Mucosa of descending colon (tissue), 3 donors: Measurements from ENCODE around the gene SERPINB5. TPM values are rescaled to one million over a fixed set of nuclear protein-coding genes. Genes with fewer than 3 reads are reported as not detected.

Experiments used
- ATAC-seq: fragments of 200-7000 bp; cut with Tn5 transposase; one replicate; pipeline ENCODE4 v1.9.1; 2020; ENCODE audit warnings: mild to moderate bottlenecking, moderate library complexity
- DNase-seq, 3 donors: peaks; one replicate each; pipeline ENCODE4 v3.0.0-alpha.2; 2020
- H3K36me3 ChIP-seq: fragments of 200-600 bp; one replicate; pipeline ENCODE4 v1.8.0; 2021; ENCODE audit warnings: low read depth, mild to moderate bottlenecking
- H3K4me1 ChIP-seq: fragments of 200-600 bp; one replicate; pipeline ENCODE4 v1.8.0; 2021; ENCODE audit warnings: low read depth, mild to moderate bottlenecking
- H3K4me3 ChIP-seq: fragments of 200-600 bp; one replicate; pipeline ENCODE4 v1.8.0; 2021; ENCODE audit warnings: mild to moderate bottlenecking
- H3K9me3 ChIP-seq: fragments of 200-600 bp; one replicate; pipeline ENCODE4 v1.8.0; 2021; ENCODE audit warnings: mild to moderate bottlenecking
- intact Hi-C, 2 donors: fragments of 100-400 bp; cut with DNase I in 1 of 2; cut with micrococcal nuclease in 1 of 2; formaldehyde crosslinking; loops; one replicate each; pipeline versions ENCODE4 v1.11.0 to v1.11.1; 2022; cut with DNase I, micrococcal nuclease
- total RNA-seq, 3 donors: library from RNA; stranded (reverse); fragmentation: NEBNext Ultra II Directional in 2 of 3; extraction: Animal tissue kit (Norgen Biotek cat#: 25700) in 2 of 3; gene quantifications; one replicate each; pipeline versions ENCODE4 v1.2.1 to v1.2.4, GENCODE V29; 2021 to 2023
- TF ChIP-seq, protein P1 (sequence below): fragments of 200-600 bp; IDR thresholded peaks from one replicate; pipeline ENCODE4 v1.8.0; 2022; ENCODE audit warnings: antibody characterized with exemption, mild to moderate bottlenecking
- donor health status: DM: no; HTN: no; CAD: no; lungs with moderate emphysema.
- donor health status: DM: no; HTN: no; CAD: no.
- donor health status: DM: no; HTN: yes; CAD: no.

The SERPINB5 gene
- total RNA-seq, 3 donors from 2014 or later, result 0.63 to 2.6 (median 2.3) TPM

DNA sequence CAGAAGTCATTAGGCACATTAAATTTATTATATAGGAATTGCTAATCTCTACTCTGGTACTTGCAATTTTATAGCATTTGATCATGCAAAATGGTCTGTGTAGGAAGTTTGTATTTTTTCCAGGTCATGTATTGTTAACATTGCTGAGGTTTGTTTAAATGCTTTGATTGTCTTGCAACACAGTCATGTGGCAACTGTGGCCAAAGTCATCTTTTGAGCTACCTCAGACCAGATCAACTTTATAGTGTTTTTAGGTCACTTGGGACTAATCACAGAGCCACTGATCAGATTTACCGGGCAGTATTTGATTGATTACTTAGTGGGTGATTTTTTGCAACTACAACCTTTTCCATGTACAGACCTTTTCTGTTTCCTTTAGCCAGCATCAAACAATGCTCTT, 3.7 kb downstream of the SERPINB5 start:
- TF ChIP-seq, protein P1, sequence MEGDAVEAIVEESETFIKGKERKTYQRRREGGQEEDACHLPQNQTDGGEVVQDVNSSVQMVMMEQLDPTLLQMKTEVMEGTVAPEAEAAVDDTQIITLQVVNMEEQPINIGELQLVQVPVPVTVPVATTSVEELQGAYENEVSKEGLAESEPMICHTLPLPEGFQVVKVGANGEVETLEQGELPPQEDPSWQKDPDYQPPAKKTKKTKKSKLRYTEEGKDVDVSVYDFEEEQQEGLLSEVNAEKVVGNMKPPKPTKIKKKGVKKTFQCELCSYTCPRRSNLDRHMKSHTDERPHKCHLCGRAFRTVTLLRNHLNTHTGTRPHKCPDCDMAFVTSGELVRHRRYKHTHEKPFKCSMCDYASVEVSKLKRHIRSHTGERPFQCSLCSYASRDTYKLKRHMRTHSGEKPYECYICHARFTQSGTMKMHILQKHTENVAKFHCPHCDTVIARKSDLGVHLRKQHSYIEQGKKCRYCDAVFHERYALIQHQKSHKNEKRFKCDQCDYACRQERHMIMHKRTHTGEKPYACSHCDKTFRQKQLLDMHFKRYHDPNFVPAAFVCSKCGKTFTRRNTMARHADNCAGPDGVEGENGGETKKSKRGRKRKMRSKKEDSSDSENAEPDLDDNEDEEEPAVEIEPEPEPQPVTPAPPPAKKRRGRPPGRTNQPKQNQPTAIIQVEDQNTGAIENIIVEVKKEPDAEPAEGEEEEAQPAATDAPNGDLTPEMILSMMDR, result no peak
- Histone ChIP-seq H3K4me1 (no peaks in the 10 kb centered on the region), H3K4me3 (no peak overlapping the region), H3K36me3 (no peaks in the 10 kb centered on the region), H3K9me3 (no peaks in the 10 kb centered on the region)
- DNase-seq (no peak), ATAC-seq (no peak)
- intact Hi-C loops, result no loop called here

DNA sequence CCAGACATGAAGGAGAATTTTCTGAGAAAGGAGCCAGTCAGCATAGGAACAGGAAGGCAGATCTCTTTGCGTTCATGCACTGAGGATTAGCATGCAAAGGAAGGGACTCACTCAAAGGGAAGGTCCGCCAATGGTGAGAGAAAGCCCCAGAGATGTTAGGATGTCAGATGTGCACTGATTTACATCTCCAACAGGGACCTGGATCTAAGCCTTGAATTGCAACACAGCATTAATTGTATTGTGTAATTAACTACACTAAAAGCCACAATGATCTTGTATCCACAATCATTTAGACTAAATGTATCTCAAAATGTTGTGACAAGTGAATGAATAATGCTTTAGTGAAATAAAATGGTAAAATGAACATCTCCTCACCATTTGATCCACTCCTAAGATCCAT, 4.2 kb downstream of the SERPINB5 start:
- intact Hi-C loops, result no loop called here
- Histone ChIP-seq H3K4me3 (no peak overlapping the region), H3K36me3 (no peaks in the 10 kb centered on the region), H3K4me1 (no peaks in the 10 kb centered on the region), H3K9me3 (no peaks in the 10 kb centered on the region)
- DNase-seq, result no peak
- TF ChIP-seq, protein P1, result no peak
- no peak for ATAC-seq

DNA sequence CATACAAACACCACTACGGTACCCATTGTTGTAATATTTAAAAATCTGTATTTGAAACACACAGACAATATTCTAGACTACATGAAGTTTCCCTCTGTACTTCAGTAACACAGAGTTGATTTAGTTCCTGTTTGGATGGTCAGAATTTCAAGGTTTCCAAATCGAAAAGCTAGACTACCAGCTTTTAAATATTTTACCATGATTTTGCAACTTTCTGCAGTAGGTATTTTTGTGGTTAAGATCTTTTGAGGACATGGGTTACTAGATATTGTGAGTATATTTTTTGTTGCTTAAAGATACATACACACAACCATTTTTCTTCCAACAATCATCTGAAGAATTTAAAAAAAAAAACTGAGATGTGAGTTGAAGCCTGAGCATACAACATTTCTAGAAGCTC, 10.9 kb downstream of the SERPINB5 start:
- ATAC-seq (no peak), DNase-seq (no peak)
- intact Hi-C loops, result no loop called here
- TF ChIP-seq, protein P1, result no peak
- no peaks in the 10 kb centered on the region for H3K36me3 ChIP-seq
- H3K9me3 ChIP-seq, result no peaks in the 10 kb centered on the region
- no peaks in the 10 kb centered on the region for H3K4me1 ChIP-seq
- H3K4me3 ChIP-seq, result no peak overlapping the region

DNA sequence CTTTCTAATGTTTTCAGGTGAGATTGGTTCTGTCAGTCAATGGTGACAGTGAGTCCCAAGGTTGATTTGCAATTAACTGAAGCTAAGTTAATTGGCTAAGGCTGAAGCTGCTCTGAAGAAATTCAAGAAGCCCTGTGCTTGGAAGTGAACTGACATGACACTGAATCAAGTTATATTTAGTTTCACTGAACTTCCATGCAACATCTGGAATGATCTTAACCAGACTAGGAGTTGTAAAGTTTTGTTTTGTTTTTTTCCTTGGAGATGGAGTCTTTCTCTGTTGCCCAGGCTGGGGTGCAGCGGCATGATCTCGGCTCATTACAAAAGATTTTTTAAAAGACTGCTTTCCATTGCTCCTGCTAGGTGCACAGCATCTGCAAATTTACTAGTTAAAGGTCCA, 11.4 kb downstream of the SERPINB5 start:
- no peak for DNase-seq
- intact Hi-C loops, result no loop called here

DNA sequence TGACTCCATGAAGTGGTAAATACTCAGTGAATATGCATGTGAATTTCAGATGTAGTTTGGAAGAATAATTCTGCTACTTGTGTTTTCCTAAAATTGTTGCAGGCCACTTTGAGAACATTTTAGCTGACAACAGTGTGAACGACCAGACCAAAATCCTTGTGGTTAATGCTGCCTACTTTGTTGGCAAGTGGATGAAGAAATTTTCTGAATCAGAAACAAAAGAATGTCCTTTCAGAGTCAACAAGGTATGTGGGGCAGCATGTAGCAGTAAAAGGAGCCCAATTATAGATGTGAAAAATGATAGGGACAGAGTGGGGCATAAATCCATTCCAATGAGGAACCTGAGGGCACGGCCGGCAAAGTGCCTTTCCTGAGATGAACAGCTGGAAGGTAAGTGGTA, 16.1 kb downstream of the SERPINB5 start:
- DNase-seq, result no peak
- intact Hi-C loops, result no loop called here
- TF ChIP-seq, protein P1, result no peak
- no peak overlapping the region for H3K4me3 ChIP-seq
- H3K4me1 ChIP-seq, result no peaks in the 10 kb centered on the region
- no peaks in the 10 kb centered on the region for H3K36me3 ChIP-seq
- no peak for ATAC-seq
- no peaks in the 10 kb centered on the region for H3K9me3 ChIP-seq

More for the DNA sequence above, 11.4 kb downstream of the SERPINB5 start:
- no peaks in the 10 kb centered on the region for H3K36me3 ChIP-seq
- no peaks in the 10 kb centered on the region for H3K9me3 ChIP-seq
- no peak overlapping the region for H3K4me3 ChIP-seq
- no peaks in the 10 kb centered on the region for H3K4me1 ChIP-seq
- ATAC-seq, result no peak
- TF ChIP-seq, protein P1, result no peak

DNA sequence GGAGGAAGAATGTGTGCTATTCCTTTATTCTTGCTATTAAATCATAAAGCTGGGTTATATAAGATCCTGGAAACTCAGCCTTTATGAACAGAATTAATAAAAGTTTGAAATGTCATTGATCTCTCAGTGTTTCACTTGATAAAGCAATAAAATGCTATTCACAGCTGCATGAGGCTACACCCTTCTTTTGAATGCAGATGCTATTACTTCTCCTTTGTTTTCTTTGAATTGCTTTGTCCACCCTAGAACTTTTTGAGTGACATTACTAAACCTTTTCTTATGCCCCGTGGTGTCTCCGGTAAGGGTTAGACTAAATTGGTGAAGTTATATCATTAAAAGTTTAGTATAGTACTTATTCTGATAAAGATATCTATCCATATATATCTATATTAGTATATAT, 18.9 kb downstream of the SERPINB5 start:
- Histone ChIP-seq H3K9me3 (no peaks in the 10 kb centered on the region), H3K4me1 (no peaks in the 10 kb centered on the region), H3K4me3 (no peak overlapping the region), H3K36me3 (no peaks in the 10 kb centered on the region)
- TF ChIP-seq, protein P1, result no peak
- ATAC-seq (no peak), DNase-seq (no peak)
- intact Hi-C loops, result no loop called here
